UCSD-AML1 (cell line): ENCODE measurements around the gene ABHD2.
A peak's percentile ranks its signal among the peaks of the same experiment; 100 is the strongest.
"Not testable (repeated sequence)": the region's sequence is repeated elsewhere in the genome, so short reads cannot be mapped to it uniquely, and the experiment has no call there.

Source experiments
- DNase-seq: peaks from one replicate; lab custom pipeline; 2025; ENCODE audit not compliant: unreplicated experiment; lab: John Stamatoyannopoulos, UW

ABHD2 gene

DNA sequence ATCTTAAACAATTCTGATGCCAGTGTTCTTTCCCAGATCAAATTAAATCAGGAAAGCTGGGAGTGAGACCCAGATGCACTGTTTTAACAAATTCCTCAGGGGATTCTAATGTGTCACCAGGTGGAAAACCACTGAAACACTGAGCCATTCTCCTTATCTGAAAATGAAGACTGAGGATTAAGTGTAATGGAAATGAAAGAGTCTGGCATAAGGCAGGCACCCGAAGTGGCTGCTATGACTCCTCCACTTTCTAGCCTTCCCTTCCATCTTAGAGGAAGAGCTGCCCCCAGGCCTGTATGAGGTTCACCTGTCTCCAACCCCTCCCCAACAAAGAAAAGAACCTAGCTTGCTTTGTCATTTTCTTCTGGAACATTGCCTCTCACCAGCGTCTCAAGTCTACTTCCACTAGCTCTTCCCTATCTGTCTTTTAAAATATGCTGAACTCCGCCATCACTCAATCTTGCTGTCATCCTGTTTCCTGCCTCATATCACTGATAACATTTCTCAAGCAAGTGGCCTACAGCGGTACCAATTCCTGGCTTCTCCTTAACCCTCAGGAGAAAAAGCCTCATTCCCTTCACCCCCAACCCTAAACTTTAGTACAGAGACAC lies 13.7 kb upstream of the ABHD2 start:
- no peak for DNase-seq

GRCh38 chr15:89075101-89075640 lies 13.1 kb upstream of the ABHD2 start:
- DNase-seq: no peak

DNA sequence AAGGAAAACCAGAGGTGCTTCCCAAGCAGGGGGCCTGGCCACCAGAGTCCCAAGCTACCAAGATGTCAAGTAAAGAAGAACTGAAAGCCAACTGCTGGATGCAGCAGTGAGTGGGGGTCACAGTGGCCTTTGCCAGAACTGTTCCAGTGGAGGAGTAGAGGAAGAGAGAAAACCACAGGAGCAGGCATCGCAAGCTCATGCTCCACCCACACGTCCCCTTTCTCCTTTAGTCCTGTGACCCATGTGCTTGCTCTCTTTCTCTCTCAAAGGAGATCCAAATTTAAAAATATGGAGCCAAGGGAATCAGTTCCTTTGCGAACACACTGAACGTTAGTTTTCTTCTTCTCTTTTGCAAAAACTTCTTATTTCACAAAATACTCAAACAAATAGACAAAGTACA lies 12.4 kb upstream of the ABHD2 start:
- peak; percentile 60 for DNase-seq

- DNase-seq: no peak
Observed at GRCh38 chr15:89077750-89078149, 10.5 kb upstream of the ABHD2 start.

- DNase-seq: no peak
Observed at GRCh38 chr15:89078851-89079810, 9.1 kb upstream of the ABHD2 start.

GRCh38 chr15:89081878-89082277 lies 6.4 kb upstream of the ABHD2 start:
- DNase-seq: no peak

DNA sequence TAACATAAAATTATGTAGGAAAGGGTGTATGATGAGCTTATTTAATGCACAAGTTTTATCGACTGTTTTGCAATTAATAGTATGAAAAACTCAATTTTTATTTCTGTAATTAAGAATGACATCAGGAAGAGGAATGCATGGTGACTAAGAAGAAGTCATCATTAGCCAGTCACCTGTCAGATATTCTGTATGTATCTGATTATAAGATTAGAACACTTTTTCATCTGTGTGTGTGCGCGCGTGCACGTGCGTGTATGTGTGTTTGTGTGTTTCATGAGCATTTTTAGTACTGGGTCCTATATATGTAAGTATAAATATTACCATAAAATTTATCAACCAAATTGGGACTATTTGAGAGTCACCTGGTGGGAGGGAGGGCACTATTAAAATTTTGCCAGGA lies 5.0 kb upstream of the ABHD2 start:
- no peak for DNase-seq

DNA sequence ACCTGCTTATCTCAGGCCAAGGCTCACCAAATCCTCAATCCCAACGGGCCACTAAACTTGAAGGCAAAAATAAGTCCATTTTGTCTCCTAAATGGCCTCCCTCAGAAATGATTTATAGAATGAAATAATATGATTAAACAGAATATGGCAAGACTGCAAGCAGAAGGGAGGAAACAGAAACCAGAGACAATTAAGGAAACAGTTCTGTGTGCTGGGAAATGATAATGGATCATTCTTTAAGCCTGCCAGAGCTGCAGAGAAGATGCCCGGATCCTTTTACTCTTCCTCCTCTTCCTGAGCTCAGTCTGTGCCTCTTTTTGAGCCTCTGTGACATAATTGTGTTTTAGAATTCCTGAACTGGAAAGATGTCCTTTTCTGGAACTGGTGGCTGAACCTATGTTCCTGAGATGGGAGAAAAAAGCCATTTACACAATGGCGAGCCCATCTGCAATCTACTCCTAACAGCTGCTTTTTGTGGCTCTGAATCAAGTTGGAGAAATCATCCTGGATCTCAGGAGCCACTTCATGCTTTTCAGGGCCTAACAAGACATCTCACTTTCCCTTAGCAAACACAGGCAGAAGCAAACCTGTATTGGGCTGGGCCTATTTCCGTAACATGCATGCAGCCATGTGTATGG lies 2.8 kb upstream of the ABHD2 start:
- no peak for DNase-seq

- not testable (repeated sequence) for DNase-seq
Observed at GRCh38 chr15:89085933-89086332, 2.3 kb upstream of the ABHD2 start.

GRCh38 chr15:89086390-89086789 lies 1.9 kb upstream of the ABHD2 start:
- DNase-seq: not testable (repeated sequence)

- DNase-seq: no peak
Observed at GRCh38 chr15:89087161-89087829, 961 bp upstream of the ABHD2 start.

GRCh38 chr15:89088605-89089315 lies 504 bp downstream of the ABHD2 start:
- peak; percentile 31 for DNase-seq

DNA sequence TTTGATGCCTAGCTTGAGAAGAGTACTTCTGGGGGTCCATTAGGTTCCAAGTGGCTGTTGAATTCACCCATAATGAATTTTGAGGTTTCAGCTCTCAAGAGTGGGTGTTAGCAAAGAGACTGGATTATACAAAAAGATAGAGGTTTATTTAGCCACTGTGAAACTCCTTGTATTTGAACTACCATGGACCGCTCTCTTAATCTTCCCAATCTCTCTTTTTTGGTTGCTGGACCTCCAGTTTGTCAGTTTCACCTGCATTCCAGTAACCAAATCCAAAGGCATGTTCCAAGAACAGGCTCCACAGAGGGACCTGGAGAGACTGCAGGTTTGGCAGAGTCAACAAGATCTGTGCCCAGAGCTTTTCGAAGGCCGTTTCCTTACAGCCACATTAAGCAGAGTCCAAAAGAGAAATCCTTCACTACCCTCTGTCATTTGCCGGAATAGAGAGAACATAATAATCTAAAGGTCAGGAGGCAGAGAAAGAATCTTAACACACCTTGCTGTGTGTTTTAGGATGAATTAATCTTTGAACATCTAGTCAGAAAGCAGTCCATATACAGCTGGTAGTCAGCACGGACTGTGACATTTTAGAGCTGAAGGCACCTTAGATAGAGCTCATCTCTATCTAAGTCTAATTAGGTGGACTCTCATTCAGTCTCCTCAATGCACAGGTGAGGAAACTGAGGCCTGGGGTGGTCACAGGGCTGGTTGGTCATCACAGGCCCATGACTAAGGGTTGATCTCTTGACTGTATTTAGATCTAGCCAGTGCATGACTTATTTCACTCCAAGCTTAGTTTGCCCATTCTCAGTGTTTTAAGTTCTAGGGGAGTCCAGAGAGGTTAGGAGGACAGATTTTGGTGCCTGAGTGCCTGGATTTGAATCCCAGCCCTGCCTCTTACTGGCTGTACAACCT lies 1.3 kb downstream of the ABHD2 start:
- no peak for DNase-seq

GRCh38 chr15:89090791-89091626 lies 2.8 kb downstream of the ABHD2 start:
- peak; percentile 58 for DNase-seq

- no peak for DNase-seq
Observed at GRCh38 chr15:89091627-89092220, 3.5 kb downstream of the ABHD2 start.

- DNase-seq: no peak
Observed at GRCh38 chr15:89093509-89093908, 5.3 kb downstream of the ABHD2 start.

- no peak for DNase-seq
Observed at GRCh38 chr15:89095073-89095472, 6.8 kb downstream of the ABHD2 start.

- DNase-seq: no peak
Observed at GRCh38 chr15:89095556-89095955, 7.3 kb downstream of the ABHD2 start.
